GM18858 (cell line): Measurements from ENCODE around the gene CCDC17.
A peak's percentile ranks its signal among the peaks of the same experiment; 100 is the strongest.

ENCODE experiments used
- ATAC-seq: cut with Tn5 transposase; IDR thresholded peaks from one replicate; pipeline ENCODE4 v1.9.1; 2021; ENCODE audit not compliant: unreplicated experiment

The CCDC17 gene

DNA sequence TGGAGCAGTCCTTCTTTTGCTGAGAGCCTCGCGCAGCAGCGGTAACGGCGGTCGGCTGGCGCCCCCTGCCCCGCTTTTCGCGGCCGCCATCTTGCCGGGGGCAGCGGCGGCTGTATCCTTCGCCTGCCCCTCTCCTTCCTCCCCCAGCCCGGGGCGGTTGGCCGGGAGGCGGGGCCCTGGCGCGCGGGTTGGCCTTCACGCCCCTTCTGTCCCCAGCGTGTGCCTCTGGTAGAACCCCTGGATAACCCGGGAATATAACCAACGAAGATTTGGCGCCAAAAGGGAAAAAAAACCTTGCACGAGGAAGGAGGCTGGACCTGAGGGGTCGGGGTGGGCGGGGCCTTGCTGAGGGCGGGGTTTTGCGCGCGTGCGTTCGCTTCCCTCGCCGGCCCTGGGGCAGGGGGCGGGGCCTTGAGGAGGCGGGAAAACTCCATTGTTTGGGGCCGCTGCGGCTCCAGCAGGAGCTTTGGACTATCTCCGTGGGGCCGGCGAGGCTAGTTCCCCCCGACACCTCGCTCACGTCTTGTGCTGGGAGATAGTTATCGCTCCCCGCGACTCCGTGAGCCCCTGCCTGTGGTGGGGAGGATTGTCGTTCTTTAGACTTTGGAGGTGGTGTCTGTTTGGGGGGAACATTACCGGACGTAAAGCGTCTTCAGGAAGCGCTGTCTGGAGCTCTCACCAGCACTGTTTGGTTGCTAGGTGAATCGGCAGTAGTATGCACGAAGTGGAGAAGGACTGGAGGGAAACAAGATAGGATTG lies 39.3 kb downstream of the CCDC17 start:
- no peak for ATAC-seq

DNA sequence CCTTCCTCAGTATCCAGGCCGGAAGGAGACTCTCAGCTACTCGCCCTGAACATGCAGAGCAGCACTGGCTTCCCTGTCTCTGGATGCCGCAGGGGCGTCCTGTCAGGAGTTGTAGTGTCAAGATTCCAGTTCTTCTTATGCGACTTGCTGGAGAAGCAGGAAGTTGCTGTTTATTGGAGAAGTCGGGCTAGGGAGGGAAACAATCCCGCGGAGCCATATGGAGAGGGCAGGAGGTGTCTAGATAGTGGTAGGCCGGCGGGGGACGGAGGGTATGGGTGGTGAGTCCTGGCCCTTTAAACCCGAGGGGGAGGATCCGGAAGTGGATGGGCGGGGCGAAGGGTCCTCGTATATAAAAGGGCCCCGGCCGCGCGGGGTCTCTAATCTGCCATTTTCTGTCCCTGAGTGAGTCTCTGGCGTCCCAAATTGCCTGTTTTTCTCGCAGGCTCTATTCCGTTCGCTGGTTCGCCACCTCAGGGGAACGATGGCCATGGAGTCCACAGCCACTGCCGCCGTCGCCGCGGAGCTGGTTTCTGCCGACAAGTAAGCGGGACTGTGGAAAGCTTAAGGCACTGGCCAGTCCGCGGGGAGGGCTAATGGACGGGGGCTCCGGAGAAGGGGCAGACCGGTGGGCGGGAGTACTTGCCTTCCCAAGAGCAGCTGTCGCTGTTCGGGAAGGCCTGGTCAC lies 40.0 kb downstream of the CCDC17 start, which contains the start of gene NASP:
Gene NASP (plus strand): TSS at position 376 of the 685 bp plus-strand sequence. CDS start 106 bp downstream, at position 482.
- ATAC-seq, result peak; percentile 17

DNA sequence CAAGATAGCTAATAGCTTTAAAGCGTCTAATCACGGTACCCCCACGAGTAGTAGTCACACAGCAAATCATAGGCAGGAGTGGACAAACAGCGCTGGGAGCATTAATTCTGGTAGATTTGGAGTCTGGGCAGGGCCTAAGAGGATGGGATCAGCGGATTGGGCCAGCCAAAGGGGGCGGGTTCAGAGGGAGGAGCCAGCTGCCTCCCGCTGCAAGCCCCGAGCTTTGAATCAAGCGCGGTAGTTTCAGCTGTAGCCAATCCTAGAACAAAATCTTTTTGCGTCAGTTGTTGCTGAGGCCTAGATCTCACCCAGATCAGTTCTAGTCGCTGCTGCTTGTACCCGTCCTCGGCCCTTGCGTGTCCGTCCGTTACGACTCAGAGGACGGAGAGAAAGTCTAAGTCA lies 40.6 kb downstream of the CCDC17 start:
- ATAC-seq, result peak; percentile 62

DNA sequence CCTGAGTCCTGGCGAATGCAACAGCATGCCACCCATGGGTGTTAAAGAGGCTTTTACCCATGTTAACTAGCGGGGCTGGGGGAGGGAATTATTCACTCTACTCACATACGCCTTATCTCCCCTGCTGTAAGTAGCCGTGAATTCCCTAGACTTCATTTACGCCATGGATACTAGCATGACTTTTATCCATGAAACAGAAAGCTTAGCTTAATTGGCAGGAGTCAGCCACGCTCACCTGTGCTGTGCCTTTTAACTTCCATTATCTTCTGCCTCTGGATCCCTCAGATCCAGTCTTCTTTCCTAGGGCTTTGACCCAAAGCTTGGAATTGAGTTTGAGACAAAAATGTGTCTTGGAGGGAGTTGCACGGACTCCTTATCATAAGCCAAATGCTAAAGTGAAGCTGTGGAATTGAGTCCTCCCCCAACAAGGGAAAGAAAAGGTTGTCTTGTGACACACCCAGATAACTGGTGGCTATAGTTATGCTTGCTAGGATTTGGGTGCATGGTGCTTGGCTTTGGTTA lies 49.7 kb downstream of the CCDC17 start:
- ATAC-seq, result no peak

DNA sequence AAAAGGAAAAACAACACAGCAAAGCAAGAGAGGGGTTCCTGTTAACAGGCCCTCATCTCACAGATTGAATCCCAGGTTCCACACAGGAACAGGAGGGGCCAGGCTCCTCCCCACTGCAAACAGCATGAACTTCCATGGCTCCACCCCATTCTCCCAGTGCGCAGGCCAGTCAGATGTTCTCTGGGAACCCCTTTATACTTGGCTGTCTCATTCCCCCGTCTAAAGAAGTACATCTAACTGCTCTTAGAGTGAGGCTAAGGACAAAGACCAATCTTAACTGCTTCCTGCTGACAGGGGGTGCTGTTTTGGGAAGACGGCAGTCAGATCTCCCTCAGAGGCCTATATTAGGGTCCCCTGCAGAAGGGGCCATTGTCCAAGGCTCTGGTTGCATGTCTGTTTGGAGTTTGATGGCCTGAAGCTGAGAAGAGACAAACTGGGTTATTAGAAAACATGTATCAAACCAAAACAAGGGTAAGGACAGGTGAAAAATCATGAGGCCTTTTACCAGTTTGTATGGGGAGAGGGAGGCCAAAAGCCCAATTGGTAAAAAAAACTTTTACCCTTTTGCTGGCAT lies 50.5 kb downstream of the CCDC17 start:
- no peak for ATAC-seq

DNA sequence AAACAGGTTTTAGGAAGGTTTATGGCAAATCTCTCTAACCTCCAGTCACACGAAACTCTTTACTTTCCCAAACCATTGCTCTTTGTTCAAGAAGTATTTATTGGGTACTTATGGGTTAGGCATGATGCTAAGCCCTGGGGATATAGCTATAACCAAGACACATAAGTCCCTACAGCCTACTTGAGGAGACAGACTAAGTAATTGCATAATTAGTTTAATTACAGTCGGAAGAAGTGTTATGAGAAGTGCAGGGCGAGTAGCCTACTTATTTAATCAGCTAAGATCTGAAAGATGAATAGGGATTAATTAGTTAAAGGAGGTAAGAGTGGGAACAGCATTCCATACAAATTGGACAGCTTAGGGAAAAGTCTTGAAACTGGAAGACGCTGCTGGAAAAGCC lies 53.2 kb downstream of the CCDC17 start:
- ATAC-seq, result no peak
